H1 (cell line): ENCODE measurements around the gene SGCE. TPM values are rescaled to one million over a fixed set of nuclear protein-coding genes. Genes with fewer than 3 reads are reported as not detected.

Source experiments
- EGR1 ChIP-seq: IDR thresholded peaks from 2 replicates; pipeline ENCODE4 v1.6.1; 2011; ENCODE audit warnings: low read depth, low read length, borderline replicate concordance
- NANOG ChIP-seq: IDR thresholded peaks from 2 replicates; pipeline ENCODE4 v1.6.1; 2011; ENCODE audit warnings: low read length, low read depth, mild to moderate bottlenecking, inconsistent platforms; ENCODE audit not compliant: insufficient read depth, poor library complexity, severe bottlenecking
- POU5F1 ChIP-seq: IDR thresholded peaks from 2 replicates; pipeline ENCODE4 v1.6.1; 2011; ENCODE audit warnings: low read depth, mild to moderate bottlenecking, low read length, moderate library complexity
- RBBP5 ChIP-seq: IDR thresholded peaks from 2 replicates; pipeline ENCODE4 v1.7.1; 2012; ENCODE audit warnings: low read depth, mild to moderate bottlenecking, inconsistent platforms, low read length, moderate library complexity, borderline replicate concordance
- RXRA ChIP-seq: IDR thresholded peaks from 2 replicates; pipeline ENCODE4 v1.6.1; 2011; ENCODE audit warnings: low read depth, mild to moderate bottlenecking, low read length, moderate library complexity; ENCODE audit not compliant: insufficient read depth
- SAP30 ChIP-seq: fragments of 300-600 bp; sonication (generic); IDR thresholded peaks from 2 replicates; pipeline ENCODE4 v1.7.1; 2012; ENCODE audit warnings: low read length, moderate library complexity, mild to moderate bottlenecking, inconsistent platforms; ENCODE audit not compliant: insufficient read depth, insufficient replicate concordance
- TCF12 ChIP-seq: IDR thresholded peaks from 2 replicates; pipeline ENCODE4 v1.6.1; 2011; ENCODE audit warnings: low read depth, mild to moderate bottlenecking, low read length
- TEAD4 ChIP-seq: IDR thresholded peaks from 2 replicates; pipeline ENCODE4 v1.6.1; 2012; ENCODE audit warnings: low read depth, low read length, inconsistent platforms, mixed read lengths
- polyA plus RNA-seq, 7 experiments: library from polyadenylated mRNA; depleted of rRNA in 3 of 7; stranded (reverse) in 5 of 7; unstranded in 2 of 7; fragments of >200 nt in 5 of 7; fragments of 200-250 nt in 2 of 7; gene quantifications; 1 replicate in 5 of 7; 2 replicates in 1 of 7; 4 replicates in 1 of 7; pipeline versions ENCODE4 v1.2.1 to v1.2.3, GENCODE V29; 2011 to 2013; ENCODE audit warnings: missing spikeins in 2 of 7, mixed read lengths in 2 of 7
- total RNA-seq: library from RNA; stranded (reverse); fragmentation: NEBNext Ultra II Directional; extraction: Animal tissue kit (Norgen Biotek cat#: 25700); gene quantifications from 2 replicates; pipeline ENCODE4 v1.2.1, GENCODE V29; 2021
- TF ChIP-seq, protein P1 (sequence below), 3 experiments: IDR thresholded peaks; 1 replicate in 2 of 3; 2 replicates in 1 of 3; pipeline versions ENCODE4 v1.5.1 to v1.6.1; 2011; ENCODE audit warnings: low read length in 3 of 3, mild to moderate bottlenecking in 3 of 3, inconsistent platforms in 2 of 3, low read depth in 1 of 3, moderate library complexity in 1 of 3; ENCODE audit not compliant: insufficient read depth in 1 of 3; ENCODE audit errors: control extremely low read depth in 1 of 3

The SGCE gene
- total and polyA plus RNA-seq, 2 of the 8 experiments (the other 6 are each of a cell fraction or from before 2014, with no cell fraction given): 12.8 to 25.0 TPM

GRCh38 chr7:94642838-94643653, 12.9 kb downstream of the SGCE start (continued):
- TF ChIP-seq, protein P1, sequence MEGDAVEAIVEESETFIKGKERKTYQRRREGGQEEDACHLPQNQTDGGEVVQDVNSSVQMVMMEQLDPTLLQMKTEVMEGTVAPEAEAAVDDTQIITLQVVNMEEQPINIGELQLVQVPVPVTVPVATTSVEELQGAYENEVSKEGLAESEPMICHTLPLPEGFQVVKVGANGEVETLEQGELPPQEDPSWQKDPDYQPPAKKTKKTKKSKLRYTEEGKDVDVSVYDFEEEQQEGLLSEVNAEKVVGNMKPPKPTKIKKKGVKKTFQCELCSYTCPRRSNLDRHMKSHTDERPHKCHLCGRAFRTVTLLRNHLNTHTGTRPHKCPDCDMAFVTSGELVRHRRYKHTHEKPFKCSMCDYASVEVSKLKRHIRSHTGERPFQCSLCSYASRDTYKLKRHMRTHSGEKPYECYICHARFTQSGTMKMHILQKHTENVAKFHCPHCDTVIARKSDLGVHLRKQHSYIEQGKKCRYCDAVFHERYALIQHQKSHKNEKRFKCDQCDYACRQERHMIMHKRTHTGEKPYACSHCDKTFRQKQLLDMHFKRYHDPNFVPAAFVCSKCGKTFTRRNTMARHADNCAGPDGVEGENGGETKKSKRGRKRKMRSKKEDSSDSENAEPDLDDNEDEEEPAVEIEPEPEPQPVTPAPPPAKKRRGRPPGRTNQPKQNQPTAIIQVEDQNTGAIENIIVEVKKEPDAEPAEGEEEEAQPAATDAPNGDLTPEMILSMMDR (IDR thresholded peaks at IDR 0.05; ENCODE audit: control extremely low read depth in 1 of 3, insufficient read depth in 1 of 3, low read depth in 1 of 3, low read length in 3 of 3): no peak
- TF ChIP-seq POU5F1 (no peak), EGR1 (no peak), RBBP5 (no peak), NANOG (no peak), TCF12 (no peak), RXRA (no peak), TEAD4 (no peak), SAP30 (no peak)
